Choroid plexus epithelial cell (primary cell): ENCODE results near the gene ST3GAL5.
A peak's percentile ranks its signal among the peaks of the same experiment; 100 is the strongest.
"Not testable (repeated sequence)": the region's sequence is repeated elsewhere in the genome, so short reads cannot be mapped to it uniquely, and the experiment has no call there.

ENCODE experiments used
- DNase-seq: peaks from one replicate; pipeline ENCODE4 v3.0.0-alpha.2; 2010; ENCODE audit warnings: low read depth
- H3K4me3 ChIP-seq: 2 replicates; pipeline ENCODE4 v1.5.1; 2011; ENCODE audit warnings: low read depth, mild to moderate bottlenecking, control low read depth, low read length, moderate library complexity
- CTCF ChIP-seq: conservative IDR thresholded peaks from 2 replicates; pipeline ENCODE4 v1.5.1; 2011; ENCODE audit warnings: low read depth, mild to moderate bottlenecking, control low read depth, inconsistent platforms, low read length, moderate library complexity

The ST3GAL5 gene

GRCh38 chr2:85901155-85901554, 12.4 kb upstream of the ST3GAL5 start:
- H3K4me3 ChIP-seq = no peak overlapping the region
- no peak for DNase-seq
- TF ChIP-seq CTCF = no peak

DNA sequence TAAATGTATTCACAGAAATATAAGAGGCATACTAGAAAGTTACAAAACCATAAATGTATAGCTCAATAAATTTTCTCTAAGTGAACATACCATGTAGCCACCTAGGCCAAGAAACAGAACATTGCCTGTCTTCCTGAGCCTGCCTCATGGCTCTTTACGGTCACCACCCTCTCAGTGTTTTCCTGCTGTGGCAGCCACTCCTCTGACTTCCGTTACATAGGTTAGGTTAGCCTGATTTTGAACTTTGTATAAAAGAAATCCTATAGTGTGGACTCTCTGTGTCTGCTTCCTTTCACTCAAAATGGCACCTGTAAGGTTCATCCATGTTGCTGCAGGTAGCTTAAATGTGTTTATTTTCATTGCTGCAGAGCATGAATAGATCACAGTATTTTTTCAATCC, 11.6 kb upstream of the ST3GAL5 start:
- DNase-seq = no peak
- no peak for TF ChIP-seq CTCF
- H3K4me3 ChIP-seq = no peak overlapping the region

GRCh38 chr2:85899849-85900248, 11.1 kb upstream of the ST3GAL5 start:
- TF ChIP-seq CTCF = no peak
- DNase-seq = no peak
- no peak overlapping the region for H3K4me3 ChIP-seq

GRCh38 chr2:85899284-85899683, 10.5 kb upstream of the ST3GAL5 start:
- no peak for TF ChIP-seq CTCF
- no peak overlapping the region for H3K4me3 ChIP-seq
- no peak for DNase-seq

DNA sequence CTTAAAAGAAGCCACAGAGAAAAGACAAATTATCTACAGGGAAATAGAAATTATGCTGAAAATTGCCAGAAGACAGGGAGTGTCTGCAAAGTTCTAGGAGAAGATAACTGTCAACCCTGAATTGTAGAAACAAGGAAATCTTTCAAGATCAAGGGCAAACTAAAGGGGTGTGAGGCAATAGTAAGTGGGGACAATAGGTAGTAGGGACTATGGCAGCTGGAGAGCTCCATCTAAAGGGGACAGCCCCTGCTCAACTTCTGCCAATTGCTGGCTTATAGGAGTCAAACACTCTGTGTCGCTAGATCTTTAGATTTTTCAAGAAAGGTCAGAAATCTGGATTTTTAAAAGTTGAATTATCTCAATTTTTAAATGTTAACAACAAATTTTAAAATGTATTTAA, 10.1 kb upstream of the ST3GAL5 start:
- H3K4me3 ChIP-seq = no peak overlapping the region
- no peak for TF ChIP-seq CTCF
- no peak for DNase-seq

DNA sequence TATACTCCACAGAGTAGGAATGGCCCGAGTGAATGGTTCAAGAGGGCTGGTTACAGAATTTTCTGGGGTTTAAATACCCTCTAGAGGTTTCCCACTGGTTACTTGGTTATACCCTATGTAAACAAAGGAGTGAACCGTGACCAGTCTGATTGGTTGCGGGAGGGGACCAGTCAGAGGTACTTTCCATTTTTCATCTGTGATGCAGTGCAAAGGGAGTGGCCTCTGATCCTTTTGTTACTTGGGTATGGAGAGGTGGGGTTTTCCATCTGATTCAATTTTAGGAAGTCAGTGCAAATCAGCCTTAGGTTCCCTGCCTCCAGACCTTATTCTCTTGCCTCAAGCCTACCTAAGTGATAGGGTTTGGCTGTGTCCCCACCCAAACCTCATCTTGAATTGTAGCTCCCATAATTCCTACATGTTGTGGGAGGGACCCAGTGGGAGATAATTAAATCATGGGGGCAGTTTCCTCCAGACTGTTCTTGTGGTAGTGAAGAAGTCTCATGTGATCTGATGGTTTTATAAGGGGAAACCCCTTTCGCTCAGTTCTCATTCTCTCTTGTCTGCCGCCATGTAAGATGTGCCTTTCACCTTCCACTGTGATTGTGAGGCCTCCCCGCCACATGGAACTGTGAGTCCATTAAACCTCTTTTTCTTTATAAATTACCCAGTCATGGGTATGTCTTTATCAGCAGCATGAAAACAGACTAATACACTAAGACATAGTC, 5.9 kb upstream of the ST3GAL5 start:
- DNase-seq = not testable (repeated sequence)

DNA sequence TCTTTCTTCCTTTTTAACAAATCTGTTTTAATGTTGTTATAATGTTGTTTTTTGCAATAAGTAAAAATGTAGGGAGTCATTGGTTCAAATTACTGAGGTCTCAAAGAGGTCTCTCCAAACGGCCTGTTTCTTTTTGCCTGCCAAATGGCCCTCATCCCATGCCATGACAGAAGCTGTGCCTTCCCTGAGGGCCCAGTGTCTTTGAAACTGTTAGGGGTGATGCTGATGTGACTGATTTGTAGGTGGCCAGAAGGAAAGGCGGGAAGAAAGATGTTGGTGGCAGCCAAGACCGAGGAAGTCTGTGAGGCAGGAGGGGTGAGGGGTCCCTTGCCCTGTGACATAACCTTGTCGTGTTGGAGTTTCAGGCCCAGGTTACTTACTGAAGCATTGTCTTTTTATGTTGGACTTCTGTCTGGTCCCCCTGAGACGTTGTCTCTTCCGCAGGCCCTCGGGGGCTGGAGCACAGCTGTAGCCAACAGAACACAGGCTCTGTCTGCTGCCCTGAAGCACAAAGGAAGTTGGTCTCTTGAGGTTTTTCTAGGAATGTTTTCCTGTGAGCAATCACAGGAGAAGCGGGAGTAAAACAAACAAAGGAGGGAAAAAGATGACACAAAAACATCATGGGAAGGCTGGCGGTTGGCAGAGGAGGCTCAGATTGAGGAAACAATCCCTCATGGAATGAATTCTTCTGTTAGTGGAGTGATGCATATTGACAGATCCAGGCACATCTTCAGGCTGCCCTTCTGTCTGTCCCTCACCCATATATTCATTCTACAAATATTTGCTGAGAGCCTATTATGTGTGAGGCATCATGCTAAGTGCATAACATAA, 4.9 kb upstream of the ST3GAL5 start:
- no peak overlapping the region for H3K4me3 ChIP-seq
- DNase-seq = peak; percentile 59
- no peak for TF ChIP-seq CTCF

More for the DNA sequence above, 5.9 kb upstream of the ST3GAL5 start:
- not testable (repeated sequence) for H3K4me3 ChIP-seq
